GM12878 (cell line): ENCODE data around the gene POFUT1. TPM values are rescaled to one million over a fixed set of nuclear protein-coding genes. Genes with fewer than 3 reads are reported as not detected.

Experiments used
- KAT2A ChIP-seq: conservative IDR thresholded peaks from 2 replicates; pipeline ENCODE4 v1.6.1; 2011; ENCODE audit warnings: low read depth, low read length; ENCODE audit not compliant: control insufficient read depth
- NKRF ChIP-seq: fragments of 450-650 bp; conservative IDR thresholded peaks from 2 replicates; pipeline ENCODE4 v1.6.1; 2017; ENCODE audit warnings: mild to moderate bottlenecking, moderate library complexity
- PRDM15 ChIP-seq: fragments of 450-650 bp; formaldehyde crosslinking; IDR thresholded peaks from 2 replicates; pipeline ENCODE4 v1.4.0; 2020; ENCODE audit warnings: mild to moderate bottlenecking, moderate library complexity
- ZNF24 ChIP-seq: fragments of 450-650 bp; IDR thresholded peaks from 2 replicates; pipeline ENCODE4 v1.6.1; 2017; ENCODE audit warnings: antibody characterized with exemption, mild to moderate bottlenecking
- polyA plus RNA-seq, 11 experiments: library from polyadenylated mRNA; depleted of rRNA in 4 of 11; unstranded in 6 of 11; stranded (reverse) in 5 of 11; fragments of >200 nt; fragmentation: Nextera tagmentation in 4 of 11; fragmentation: Illumina TruSeq in 1 of 11; extraction: Ambion mirVana in 4 of 11; extraction: Trizol in 1 of 11; gene quantifications; 1 replicate in 1 of 11; 2 replicates in 10 of 11; pipeline versions ENCODE4 v1.2.1 to v1.2.3, GENCODE V29; 2011 to 2016; ENCODE audit warnings: inconsistent platforms in 2 of 11, missing spikeins in 2 of 11, low read depth in 1 of 11
- total RNA-seq, 4 experiments: library from RNA; depleted of rRNA in 3 of 4; stranded (reverse); fragments of >200 nt in 3 of 4; fragmentation: Illumina TruSeq in 1 of 4; extraction: Trizol in 1 of 4; gene quantifications; 2 replicates each; pipeline versions ENCODE4 v1.2.1 to v1.2.3, GENCODE V29; 2013 to 2021

The POFUT1 gene
- total and polyA plus RNA-seq, 10 of the 15 experiments (the other 5 are each of a cell fraction or from before 2014, with no cell fraction given), result 2.6 to 33.4 (median 23.1) TPM

DNA sequence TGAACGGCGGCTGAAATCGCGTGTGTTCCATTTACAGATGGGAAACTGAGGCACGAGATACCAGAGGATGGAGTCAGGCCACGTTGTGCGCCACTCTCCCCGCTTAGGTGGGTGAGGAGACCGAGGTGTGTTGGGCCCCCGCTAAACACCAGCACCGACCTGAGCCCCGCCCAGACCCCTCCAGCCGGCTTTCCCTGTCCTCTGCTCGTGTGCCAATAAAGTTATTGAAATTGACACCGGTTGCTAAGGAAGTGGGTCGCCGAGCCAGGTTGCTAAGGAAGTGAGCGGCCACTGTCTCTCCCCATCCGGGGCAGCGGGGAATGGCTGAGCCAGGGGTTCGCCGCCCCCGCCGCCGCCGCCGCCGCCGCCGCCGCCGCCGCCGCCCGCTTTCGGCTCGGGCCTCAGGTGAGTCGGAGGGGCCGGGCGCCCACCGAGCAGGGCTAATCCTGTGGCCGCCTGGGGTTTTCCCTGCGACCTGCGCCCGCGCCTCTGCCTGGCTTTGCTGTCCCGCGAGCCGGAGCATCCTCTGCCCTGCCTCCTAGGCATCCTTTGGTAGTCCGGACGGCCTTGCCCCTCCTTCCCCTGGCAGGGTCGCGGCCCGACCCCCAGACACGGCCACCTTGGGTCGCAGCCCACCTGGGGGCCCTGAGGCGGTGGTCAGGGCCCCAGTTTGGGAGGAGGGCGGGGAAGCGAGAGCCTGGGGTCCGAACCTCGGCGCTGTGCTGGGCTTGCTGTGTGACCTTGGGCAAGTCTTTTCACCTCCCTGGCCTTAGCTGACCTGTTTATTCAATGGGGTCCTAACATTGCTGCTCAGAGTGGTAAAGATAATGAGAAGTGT is 69.9 kb downstream of the POFUT1 start, which contains the start of gene KIF3B (continued):
- no peak for TF ChIP-seq ZNF24
- TF ChIP-seq NKRF, result peak; percentile 89
- no peak for TF ChIP-seq PRDM15
- TF ChIP-seq KAT2A, result no peak
